Ovary (tissue), 9 donors: ENCODE data around the gene LRIG1. TPM values are rescaled to one million over a fixed set of nuclear protein-coding genes. Genes with fewer than 3 reads are reported as not detected.

Experiments used
- DNase-seq, 5 donors: peaks; one replicate each; pipeline ENCODE4 v3.0.0-alpha.2; 2019 to 2020
- H3K27ac ChIP-seq, 2 donors: fragments of 200-600 bp; one replicate each; pipeline versions ENCODE4 v1.5.1 to v1.8.0; 2019 to 2022
- H3K27me3 ChIP-seq: fragments of 200-600 bp; one replicate; pipeline ENCODE4 v1.8.0; 2022
- H3K36me3 ChIP-seq: fragments of 200-600 bp; sonication (generic); one replicate; pipeline ENCODE4 v1.5.1; 2019
- H3K4me1 ChIP-seq: one replicate; pipeline ENCODE4 v1.8.1; 2013; ENCODE audit warnings: mild to moderate bottlenecking, moderate library complexity; ENCODE audit not compliant: insufficient read depth
- H3K4me3 ChIP-seq: fragments of 200-600 bp; sonication (generic); one replicate; pipeline ENCODE4 v1.5.1; 2017
- H3K9me3 ChIP-seq, 2 donors: fragments of 200-600 bp in 1 of 2; sonication (generic) in 1 of 2; one replicate each; pipeline versions ENCODE4 v1.5.1 to v1.8.1; 2013 to 2019; ENCODE audit warnings: mild to moderate bottlenecking in 1 of 2, moderate library complexity in 1 of 2
- EP300 ChIP-seq: sonication (generic); formaldehyde crosslinking; IDR thresholded peaks from one replicate; pipeline ENCODE4 v1.6.1; 2017; ENCODE audit warnings: antibody characterized with exemption
- POLR2A ChIP-seq: fragments of 450-650 bp; IDR thresholded peaks from one replicate; pipeline ENCODE4 v1.6.1; 2017; ENCODE audit warnings: antibody characterized with exemption, mild to moderate bottlenecking, moderate library complexity
- WGBS, 3 donors: extraction: QIAGEN DNeasy Blood & Tissue Kit in 1 of 3; methylation state at CpG; one replicate each; pipeline versions ENCODE4 v1.1.5 to v1.1.7; 2013 to 2017; 5-methylcytosine and 5-hydroxymethylcytosine counted together
- intact Hi-C, 4 donors: fragments of 100-400 bp; cut with DNase I; formaldehyde crosslinking; loops; one replicate each; pipeline versions ENCODE4 v1.11.0 to v1.15.1; 2022 to 2023
- polyA plus RNA-seq, 2 donors: library from polyadenylated mRNA; stranded (reverse); fragments of 200-250 nt in 1 of 2; fragments of 350-450 nt in 1 of 2; fragmentation: Illumina TruSeq in 1 of 2; extraction: RNeasy Lipid Tissue Mini Kit (QIAGEN cat#74804) in 1 of 2; gene quantifications; one replicate each; pipeline ENCODE4 v1.2.3, GENCODE V29; 2013 to 2014
- total RNA-seq, 7 donors: library from RNA; depleted of rRNA in 2 of 7; stranded (reverse); fragments of >200 nt in 2 of 7; fragmentation: NEBNext Ultra II Directional in 3 of 7; extraction: Animal tissue kit (Norgen Biotek cat#: 25700) in 3 of 7; gene quantifications; one replicate each; pipeline versions ENCODE4 v1.1.0 to v1.2.4, GENCODE V29; 2016 to 2023
- TF ChIP-seq, protein P1 (sequence below), 3 donors: fragments of 450-650 bp in 2 of 3; fragments of 200-600 bp in 1 of 3; IDR thresholded peaks; one replicate each; pipeline versions ENCODE4 v1.5.1 to v1.8.0; 2016 to 2022; ENCODE audit warnings: antibody characterized with exemption in 3 of 3, mild to moderate bottlenecking in 1 of 3
- donor health status: DM: no; HTN: no; CAD: no; lungs with moderate emphysema.
- donor health status: DM: no; HTN: no; CAD: no.
- donor health status: Bipolar disorder and iron deficiency.
- donor health status: DM: yes; HTN: yes; CAD: no.
- donor health status: DM: no; HTN: no; CAD: no.
- donor health status: DM: yes; HTN: yes; CAD: no.

The LRIG1 gene
- total and polyA plus RNA-seq, 9 donors: 29.1 to 64.8 (median 42.6) TPM

DNA sequence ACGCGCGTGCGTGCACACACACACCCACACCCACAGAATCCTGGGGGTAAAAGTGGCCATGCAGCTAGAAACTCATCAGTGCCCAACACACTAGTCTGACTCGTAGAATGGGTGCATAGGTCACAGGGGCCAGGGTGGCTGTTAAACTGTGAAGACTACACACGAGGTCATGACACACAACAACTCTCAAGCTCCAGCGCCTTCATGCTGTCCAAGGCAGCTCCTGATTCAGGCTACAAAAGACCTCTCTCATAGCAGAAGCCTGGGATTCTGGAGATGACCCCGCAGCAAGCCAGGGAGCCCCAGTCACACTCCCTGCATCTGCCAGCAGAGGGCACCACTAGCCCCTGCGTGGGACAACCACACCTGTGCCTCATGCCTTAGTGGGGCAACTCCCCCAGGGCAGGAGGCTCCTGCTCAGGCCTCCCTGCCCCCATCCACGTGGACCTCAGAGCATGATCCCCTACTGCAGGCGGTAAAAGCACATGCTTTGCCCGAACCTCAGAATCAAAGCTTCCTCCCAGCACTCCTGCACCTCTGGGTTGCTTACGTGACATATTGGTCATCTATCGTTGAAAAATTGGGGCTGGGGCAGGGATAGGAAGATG lies 93.1 kb downstream of the LRIG1 start:
- 63 to 64% (median 64%) methylated on average over 14 of the region's 14 CpGs for WGBS, 3 donors
- intact Hi-C loops: loop anchor here (2.0 to 10.0 kb wide), 5 partner anchors 69 to 410 kb away; no protein-coding TSS in a partner anchor
- peaks cover 10% of the 10 kb centered on the region for H3K4me1 ChIP-seq
- no peaks in the 10 kb centered on the region for H3K27me3 ChIP-seq
- no peak overlapping the region for H3K4me3 ChIP-seq
- no peaks in the 10 kb centered on the region for H3K36me3 ChIP-seq
- peak; percentile 58 to 84 (median 79) for DNase-seq
- H3K9me3 ChIP-seq: no peaks in the 10 kb centered on the region
- no peak for TF ChIP-seq EP300
- TF ChIP-seq, protein P1, sequence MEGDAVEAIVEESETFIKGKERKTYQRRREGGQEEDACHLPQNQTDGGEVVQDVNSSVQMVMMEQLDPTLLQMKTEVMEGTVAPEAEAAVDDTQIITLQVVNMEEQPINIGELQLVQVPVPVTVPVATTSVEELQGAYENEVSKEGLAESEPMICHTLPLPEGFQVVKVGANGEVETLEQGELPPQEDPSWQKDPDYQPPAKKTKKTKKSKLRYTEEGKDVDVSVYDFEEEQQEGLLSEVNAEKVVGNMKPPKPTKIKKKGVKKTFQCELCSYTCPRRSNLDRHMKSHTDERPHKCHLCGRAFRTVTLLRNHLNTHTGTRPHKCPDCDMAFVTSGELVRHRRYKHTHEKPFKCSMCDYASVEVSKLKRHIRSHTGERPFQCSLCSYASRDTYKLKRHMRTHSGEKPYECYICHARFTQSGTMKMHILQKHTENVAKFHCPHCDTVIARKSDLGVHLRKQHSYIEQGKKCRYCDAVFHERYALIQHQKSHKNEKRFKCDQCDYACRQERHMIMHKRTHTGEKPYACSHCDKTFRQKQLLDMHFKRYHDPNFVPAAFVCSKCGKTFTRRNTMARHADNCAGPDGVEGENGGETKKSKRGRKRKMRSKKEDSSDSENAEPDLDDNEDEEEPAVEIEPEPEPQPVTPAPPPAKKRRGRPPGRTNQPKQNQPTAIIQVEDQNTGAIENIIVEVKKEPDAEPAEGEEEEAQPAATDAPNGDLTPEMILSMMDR (IDR thresholded peaks at IDR 0.05): peak; percentile 73 to 80 (median 79)
- no peak overlapping the region for H3K27ac ChIP-seq

DNA sequence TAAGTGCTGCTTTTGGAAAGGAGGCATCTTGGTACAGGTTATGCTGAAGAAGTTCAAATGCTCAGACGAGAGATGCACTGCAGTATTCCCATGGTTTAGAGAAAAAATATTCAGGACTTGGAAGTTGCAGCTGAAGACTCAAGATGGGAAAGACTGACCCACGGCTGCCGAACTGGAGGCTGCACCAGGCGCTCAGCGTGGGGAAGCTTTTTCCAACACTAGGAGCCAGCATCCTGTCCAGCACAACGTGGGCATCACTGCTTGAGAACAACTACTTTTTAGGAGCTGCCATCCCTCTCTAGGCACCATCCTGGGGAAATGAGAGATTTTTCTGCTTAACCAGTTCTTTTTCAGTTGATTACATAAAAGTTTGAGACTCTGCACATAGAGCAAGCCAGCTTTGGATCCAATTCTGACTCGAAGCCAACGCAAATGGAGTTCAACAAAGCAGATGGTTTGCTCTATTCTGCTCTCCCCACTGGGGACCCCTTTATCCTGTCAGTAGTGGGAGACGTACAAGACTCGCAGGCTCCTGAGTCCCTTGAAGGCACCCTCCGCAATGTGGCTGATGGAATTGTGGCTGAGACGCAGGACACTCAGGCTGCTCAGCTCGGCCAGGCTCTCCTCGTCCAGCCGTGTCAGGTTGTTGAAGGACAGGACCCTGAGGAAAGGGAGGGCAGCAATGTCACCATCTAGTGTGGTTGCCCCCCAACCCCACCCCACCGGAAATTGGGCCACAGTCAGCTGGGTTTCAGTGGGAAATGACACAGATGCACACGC lies 93.8 kb downstream of the LRIG1 start:
- Histone ChIP-seq H3K9me3 (no peaks in the 10 kb centered on the region), H3K27ac (no peak overlapping the region), H3K4me1 (peaks cover 12% of the 10 kb centered on the region), H3K36me3 (no peaks in the 10 kb centered on the region), H3K27me3 (no peaks in the 10 kb centered on the region), H3K4me3 (no peak overlapping the region)
- intact Hi-C loops: loop anchor here (5.0 to 10.0 kb wide), 4 partner anchors 112 to 410 kb away; no protein-coding TSS in a partner anchor
- TF ChIP-seq EP300: no peak
- TF ChIP-seq POLR2A: no peak
- TF ChIP-seq, protein P1 (IDR thresholded peaks at IDR 0.05): no peak
- 79 to 81% (median 80%) methylated on average over 17 of the region's 17 CpGs for WGBS, 3 donors
- DNase-seq: no peak

DNA sequence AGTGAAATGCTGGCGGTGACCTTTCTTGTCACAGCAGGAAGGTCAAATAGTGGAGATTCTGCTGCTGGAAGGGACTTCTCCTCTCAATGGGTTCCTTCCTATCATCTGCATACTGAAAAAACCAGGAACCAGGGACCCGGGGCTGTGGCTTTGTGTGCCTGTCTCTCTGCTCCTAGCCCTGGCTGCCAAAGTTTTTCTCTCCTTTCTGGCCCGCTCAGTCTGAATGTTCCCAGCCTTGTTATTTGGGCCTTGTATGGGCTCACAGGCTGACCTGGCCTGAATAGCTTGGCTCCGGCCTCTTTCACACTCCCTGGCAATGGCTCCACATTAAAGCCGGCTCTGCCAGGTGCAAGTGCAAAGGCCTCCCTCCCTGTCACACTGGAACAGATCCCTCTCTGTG lies 94.7 kb downstream of the LRIG1 start:
- Histone ChIP-seq H3K4me3 (no peak overlapping the region), H3K36me3 (no peaks in the 10 kb centered on the region), H3K27ac (no peak overlapping the region), H3K4me1 (peaks cover 15% of the 10 kb centered on the region), H3K27me3 (no peaks in the 10 kb centered on the region), H3K9me3 (no peaks in the 10 kb centered on the region)
- intact Hi-C loops: loop anchor here (5.0 to 10.0 kb wide), 4 partner anchors 111 to 411 kb away; no protein-coding TSS in a partner anchor
- 76 to 83% (median 82%) methylated on average over 5 of the region's 5 CpGs for WGBS, 3 donors
- DNase-seq: no peak
- no peak for TF ChIP-seq POLR2A
- TF ChIP-seq EP300: no peak
- TF ChIP-seq, protein P1 (IDR thresholded peaks at IDR 0.05): no peak

DNA sequence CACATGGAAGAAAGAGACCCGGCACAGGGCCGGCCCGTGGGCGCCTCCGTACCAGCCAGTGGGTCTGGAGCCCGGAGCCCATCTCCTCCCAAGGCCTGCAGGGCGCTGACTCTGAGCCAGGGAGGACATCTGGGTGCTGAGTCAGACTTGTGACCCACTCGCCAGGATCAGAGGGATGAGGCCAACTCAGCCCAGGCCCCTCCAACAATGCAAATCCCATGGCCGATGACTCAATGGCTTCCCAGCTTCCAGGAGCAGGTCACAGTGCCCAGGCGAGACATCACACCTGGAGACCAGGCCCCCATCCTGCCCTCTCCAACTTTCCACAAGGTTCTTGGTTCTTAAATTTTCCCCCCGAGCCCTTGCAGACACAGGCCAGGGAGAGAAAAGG lies 95.1 kb downstream of the LRIG1 start:
- Histone ChIP-seq H3K27ac (no peak overlapping the region), H3K36me3 (no peaks in the 10 kb centered on the region), H3K9me3 (no peaks in the 10 kb centered on the region), H3K27me3 (no peaks in the 10 kb centered on the region), H3K4me3 (no peak overlapping the region), H3K4me1 (peaks cover 18% of the 10 kb centered on the region)
- TF ChIP-seq, protein P1 (IDR thresholded peaks at IDR 0.05): no peak
- TF ChIP-seq POLR2A (no peak), EP300 (no peak)
- intact Hi-C loops: loop anchor here (5.0 to 10.0 kb wide), 4 partner anchors 111 to 412 kb away; no protein-coding TSS in a partner anchor
- no peak for DNase-seq
- 81 to 90% (median 88%) methylated on average over 11 of the region's 11 CpGs for WGBS, 3 donors
